ENCODE data around the gene CFAP57.

- TF ChIP-seq CTCF (IDR thresholded peaks at IDR 0.05) (peak; percentile 32 to 77 (median 70)), POLR2AphosphoS5 (IDR thresholded peaks at IDR 0.05) (peak; percentile 31), POLR2A (IDR thresholded peaks at IDR 0.05) (no peak)
Observed at GRCh38 chr1:43238085-43238484, 66.0 kb downstream of the CFAP57 start.

Measured in prostate gland (tissue), 2 donors.